Smooth muscle cell (in vitro differentiated cells): Measurements from ENCODE around the gene PLAC9. TPM values are rescaled to one million over a fixed set of nuclear protein-coding genes. Genes with fewer than 3 reads are reported as not detected.

Source experiments
- DNase-seq: peaks from one replicate; lab custom pipeline; 2025; ENCODE audit not compliant: unreplicated experiment; lab: John Stamatoyannopoulos, UW
- H2AFZ ChIP-seq: fragments of 200-600 bp; sonication (generic); 2 replicates; pipeline ENCODE4 v1.6.0; 2016; ENCODE audit warnings: antibody characterized with exemption, low read depth, mild to moderate bottlenecking
- H3F3A ChIP-seq: fragments of 200-600 bp; sonication (generic); 2 replicates; pipeline ENCODE4 v1.6.0; 2017; ENCODE audit warnings: antibody characterized with exemption, low read depth
- H3K27ac ChIP-seq: fragments of 200-600 bp; sonication (generic); 2 replicates; pipeline ENCODE4 v1.5.1; 2016; ENCODE audit warnings: low read depth, mild to moderate bottlenecking
- H3K27me3 ChIP-seq: fragments of 200-600 bp; sonication (generic); 2 replicates; pipeline ENCODE4 v1.6.1; 2016; ENCODE audit warnings: low read depth, mild to moderate bottlenecking
- H3K36me3 ChIP-seq: fragments of 200-600 bp; sonication (generic); 2 replicates; pipeline ENCODE4 v1.5.1; 2016; ENCODE audit warnings: low read depth
- H3K4me1 ChIP-seq: fragments of 200-600 bp; sonication (generic); 2 replicates; pipeline ENCODE4 v1.5.1; 2016; ENCODE audit warnings: low read depth
- H3K4me2 ChIP-seq: fragments of 200-600 bp; sonication (generic); 2 replicates; pipeline ENCODE4 v1.6.0; 2016; ENCODE audit warnings: mild to moderate bottlenecking
- H3K4me3 ChIP-seq: fragments of 200-600 bp; sonication (generic); 2 replicates; pipeline ENCODE4 v1.5.1; 2016; ENCODE audit warnings: mild to moderate bottlenecking
- H3K79me2 ChIP-seq: fragments of 200-600 bp; sonication (generic); 2 replicates; pipeline ENCODE4 v1.6.0; 2016; ENCODE audit warnings: low read depth, mild to moderate bottlenecking
- H3K9ac ChIP-seq: fragments of 200-600 bp; sonication (generic); 2 replicates; pipeline ENCODE4 v1.6.0; 2016; ENCODE audit warnings: low read depth
- H3K9me3 ChIP-seq: fragments of 200-600 bp; sonication (generic); replicated peaks from 2 replicates; pipeline ENCODE4 v1.5.1; 2016; ENCODE audit warnings: low read depth
- H4K20me1 ChIP-seq: fragments of 200-600 bp; sonication (generic); 2 replicates; pipeline ENCODE4 v1.6.0; 2016; ENCODE audit warnings: low read depth
- WGBS: methylation state at CpG from one replicate; pipeline ENCODE4 v1.1.7; 2016; ENCODE audit warnings: low lambda C conversion rate; 5-methylcytosine and 5-hydroxymethylcytosine counted together
- polyA plus RNA-seq: library from polyadenylated mRNA; unstranded; fragments of >200 nt; fragmentation: Nextera tagmentation; extraction: Ambion mirVana; gene quantifications from 2 replicates; pipeline ENCODE4 v1.2.1, GENCODE V29; 2016
- total RNA-seq: library from RNA; depleted of rRNA; stranded (reverse); fragments of >200 nt; gene quantifications from 2 replicates; pipeline ENCODE4 v1.2.3, GENCODE V29; 2014
- TF ChIP-seq, protein P1 (sequence below): fragments of 200-600 bp; sonication (generic); IDR thresholded peaks from 2 replicates; pipeline ENCODE4 v1.5.1; 2017; ENCODE audit warnings: borderline replicate concordance, mild to moderate bottlenecking, antibody characterized with exemption; ENCODE audit not compliant: insufficient read depth, poor library complexity, severe bottlenecking

Gene PLAC9
- total and polyA plus RNA-seq, 2 experiments from 2014 or later = 1.5 to 23.7 TPM

DNA sequence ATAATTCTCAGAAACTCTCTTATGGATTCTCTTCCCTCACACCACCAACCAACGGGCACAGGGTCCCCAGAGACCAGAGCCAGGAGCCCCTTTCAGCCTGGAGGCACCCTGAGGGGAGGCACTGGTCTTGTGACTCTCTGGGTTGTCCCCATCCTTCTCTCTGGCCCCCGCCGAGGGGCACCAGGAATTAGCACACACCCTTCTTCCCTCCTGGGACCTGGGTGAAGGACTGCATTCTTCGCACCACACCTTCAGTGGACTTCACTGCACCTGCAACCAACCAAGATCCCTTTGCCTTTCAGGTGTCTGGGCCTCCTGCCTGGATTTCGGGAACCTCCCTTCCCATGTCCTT is 22.1 kb downstream of the PLAC9 start:
- H3K79me2 ChIP-seq = no peaks in the 10 kb centered on the region
- H4K20me1 ChIP-seq = peaks cover 2% of the 10 kb centered on the region
- no peak overlapping the region for H3K4me3 ChIP-seq
- 89% methylated on average over 5 of the region's 5 CpGs for WGBS
- no peak overlapping the region for H3K4me2 ChIP-seq
- H3K4me1 ChIP-seq = no peaks in the 10 kb centered on the region
- no peaks in the 10 kb centered on the region for H3K36me3 ChIP-seq
- no peaks in the 10 kb centered on the region for H3K27me3 ChIP-seq
- no peak for DNase-seq
- H3K9ac ChIP-seq = no peak overlapping the region
- peak overlapping the region; percentile 91 for H3K27ac ChIP-seq
- no peaks in the 10 kb centered on the region for H3K9me3 ChIP-seq
- TF ChIP-seq, protein P1, sequence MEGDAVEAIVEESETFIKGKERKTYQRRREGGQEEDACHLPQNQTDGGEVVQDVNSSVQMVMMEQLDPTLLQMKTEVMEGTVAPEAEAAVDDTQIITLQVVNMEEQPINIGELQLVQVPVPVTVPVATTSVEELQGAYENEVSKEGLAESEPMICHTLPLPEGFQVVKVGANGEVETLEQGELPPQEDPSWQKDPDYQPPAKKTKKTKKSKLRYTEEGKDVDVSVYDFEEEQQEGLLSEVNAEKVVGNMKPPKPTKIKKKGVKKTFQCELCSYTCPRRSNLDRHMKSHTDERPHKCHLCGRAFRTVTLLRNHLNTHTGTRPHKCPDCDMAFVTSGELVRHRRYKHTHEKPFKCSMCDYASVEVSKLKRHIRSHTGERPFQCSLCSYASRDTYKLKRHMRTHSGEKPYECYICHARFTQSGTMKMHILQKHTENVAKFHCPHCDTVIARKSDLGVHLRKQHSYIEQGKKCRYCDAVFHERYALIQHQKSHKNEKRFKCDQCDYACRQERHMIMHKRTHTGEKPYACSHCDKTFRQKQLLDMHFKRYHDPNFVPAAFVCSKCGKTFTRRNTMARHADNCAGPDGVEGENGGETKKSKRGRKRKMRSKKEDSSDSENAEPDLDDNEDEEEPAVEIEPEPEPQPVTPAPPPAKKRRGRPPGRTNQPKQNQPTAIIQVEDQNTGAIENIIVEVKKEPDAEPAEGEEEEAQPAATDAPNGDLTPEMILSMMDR = no peak
- peaks cover 19% of the 10 kb centered on the region for H3F3A ChIP-seq
- no peak overlapping the region for H2AFZ ChIP-seq

DNA sequence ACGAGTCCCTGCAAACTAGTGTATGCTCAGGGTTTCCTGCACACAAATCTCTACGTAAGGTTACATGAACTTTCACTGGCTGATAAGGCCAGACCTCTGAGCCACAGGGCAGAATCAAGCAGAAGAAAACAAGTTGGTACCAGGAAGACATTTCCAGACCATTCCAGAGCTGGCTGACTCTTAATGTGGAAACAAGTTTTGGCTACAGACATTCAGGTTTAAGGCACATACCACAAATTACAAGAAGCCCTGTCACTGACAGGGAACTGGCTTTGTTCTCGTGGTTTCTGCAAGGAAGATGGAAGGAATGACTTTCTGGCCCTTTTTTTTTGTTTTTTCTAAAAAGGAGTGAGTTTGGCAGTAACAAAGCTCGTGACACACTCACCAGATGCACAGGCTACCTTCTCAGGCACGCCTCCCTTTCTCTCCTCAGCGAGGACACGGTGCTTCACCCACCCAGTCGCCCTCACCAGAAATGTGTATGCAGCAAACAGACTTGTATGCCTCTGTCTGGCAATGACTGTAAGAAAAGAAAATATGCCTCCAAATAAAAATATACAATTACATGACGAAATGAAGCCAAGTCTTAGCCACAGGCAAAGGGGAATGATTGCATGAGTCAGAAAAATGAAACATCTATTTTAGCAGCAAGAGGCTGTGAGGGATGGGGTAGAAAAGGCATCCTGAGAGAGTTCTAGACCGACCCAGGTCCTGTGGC is 22.6 kb downstream of the PLAC9 start:
- no peaks in the 10 kb centered on the region for H3K9me3 ChIP-seq
- WGBS = 42% methylated on average over 10 of the region's 10 CpGs
- peak overlapping the region; percentile 53 for H3K4me2 ChIP-seq
- no peaks in the 10 kb centered on the region for H3K79me2 ChIP-seq
- no peak overlapping the region for H2AFZ ChIP-seq
- H3F3A ChIP-seq = peaks cover 22% of the 10 kb centered on the region
- peak overlapping the region; percentile 30 for H3K9ac ChIP-seq
- TF ChIP-seq, protein P1 = no peak
- H4K20me1 ChIP-seq = peaks cover 2% of the 10 kb centered on the region
- peak overlapping the region; percentile 91 for H3K27ac ChIP-seq
- H3K4me1 ChIP-seq = no peaks in the 10 kb centered on the region
- H3K4me3 ChIP-seq = no peak overlapping the region
- no peak for DNase-seq
- no peaks in the 10 kb centered on the region for H3K36me3 ChIP-seq
- no peaks in the 10 kb centered on the region for H3K27me3 ChIP-seq

DNA sequence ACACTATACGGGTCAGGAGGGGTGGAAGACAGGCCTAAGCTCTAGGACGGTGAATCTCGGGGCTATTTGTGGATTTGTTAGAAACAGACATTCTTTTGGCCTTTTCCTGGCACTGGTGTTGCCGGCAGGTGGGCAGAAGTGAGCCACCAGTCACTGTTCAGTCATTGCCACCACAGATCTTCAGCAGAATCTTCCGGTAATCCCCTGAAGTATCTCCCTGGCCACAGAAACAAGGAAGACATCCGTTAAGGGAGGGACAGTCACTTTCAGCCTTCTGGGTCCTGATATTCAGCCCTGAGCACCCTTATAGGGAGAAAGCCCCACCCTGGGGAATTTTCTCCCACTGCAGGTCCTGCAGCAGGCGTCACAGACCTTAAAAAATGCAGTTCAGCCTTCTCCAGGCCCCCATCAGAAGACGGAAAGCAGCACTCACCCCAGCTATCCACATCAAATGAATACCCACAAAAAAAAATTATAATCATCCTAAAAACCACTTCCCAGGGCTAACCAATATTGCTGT is 23.2 kb downstream of the PLAC9 start:
- Histone ChIP-seq H3F3A (peaks cover 27% of the 10 kb centered on the region), H3K36me3 (no peaks in the 10 kb centered on the region), H3K27me3 (no peaks in the 10 kb centered on the region), H3K79me2 (no peaks in the 10 kb centered on the region), H3K9ac (peak overlapping the region; percentile 30), H4K20me1 (peaks cover 2% of the 10 kb centered on the region), H3K4me1 (no peaks in the 10 kb centered on the region), H3K9me3 (no peaks in the 10 kb centered on the region), H2AFZ (no peak overlapping the region), H3K4me3 (no peak overlapping the region), H3K4me2 (peak overlapping the region; percentile 53), H3K27ac (peak overlapping the region; percentile 91)
- TF ChIP-seq, protein P1 = no peak
- DNase-seq = no peak
- WGBS = 51% methylated on average over 8 of the region's 8 CpGs

DNA sequence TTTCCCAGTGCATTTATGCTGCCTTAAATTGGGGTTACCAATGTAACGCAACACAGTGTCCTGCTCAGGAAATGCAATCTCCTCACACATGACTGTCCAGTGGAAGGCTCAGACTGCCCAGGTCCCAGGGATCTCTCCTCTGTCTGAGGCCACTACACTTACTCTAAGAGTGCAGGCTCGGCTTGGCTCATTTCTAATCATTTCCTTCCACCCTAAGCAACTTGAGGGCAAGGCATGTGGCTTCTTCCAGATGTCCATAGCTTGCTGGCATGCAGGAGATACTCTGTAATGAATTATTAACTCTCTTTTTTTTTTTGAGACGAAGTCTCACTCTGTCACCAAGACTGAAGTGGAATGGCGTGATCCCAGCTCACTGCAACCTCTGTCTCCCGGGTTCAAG is 23.7 kb downstream of the PLAC9 start:
- Histone ChIP-seq H3K27me3 (no peaks in the 10 kb centered on the region), H3K4me2 (no peak overlapping the region), H3K4me3 (no peak overlapping the region), H3K9ac (no peak overlapping the region), H3K4me1 (no peaks in the 10 kb centered on the region), H3K36me3 (no peaks in the 10 kb centered on the region), H3K79me2 (no peaks in the 10 kb centered on the region), H4K20me1 (peaks cover 2% of the 10 kb centered on the region), H3F3A (peaks cover 31% of the 10 kb centered on the region), H2AFZ (no peak overlapping the region), H3K9me3 (no peaks in the 10 kb centered on the region), H3K27ac (peak overlapping the region; percentile 91)
- DNase-seq = no peak
- TF ChIP-seq, protein P1 = no peak
- 80% methylated on average over 5 of the region's 5 CpGs for WGBS
